ENCODE measurements around the gene GRIK4. TPM values are rescaled to one million over a fixed set of nuclear protein-coding genes. Genes with fewer than 3 reads are reported as not detected.

GRIK4 gene
- total RNA-seq, 1 donor from 2014 or later, result 4.3 TPM

- Histone ChIP-seq H3K27me3 (no peaks in the 10 kb centered on the region), H3K9me3 (no peaks in the 10 kb centered on the region), H3K4me1 (no peaks in the 10 kb centered on the region), H3K36me3 (no peaks in the 10 kb centered on the region), H3K27ac (no peak overlapping the region), H3K4me3 (no peak overlapping the region)
- intact Hi-C loops (cut with DNase I), result no loop called here
- no peak for TF ChIP-seq CTCF (IDR thresholded peaks at IDR 0.05)
- no peak for ATAC-seq
- DNase-seq, result no peak
Measured at GRCh38 chr11:120794748-120795147, 283.2 kb downstream of the GRIK4 start.

- no peak for ATAC-seq
- H3K4me3 ChIP-seq, result no peak overlapping the region
- H3K36me3 ChIP-seq, result no peaks in the 10 kb centered on the region
- intact Hi-C loops (cut with DNase I), result no loop called here
- no peak for TF ChIP-seq CTCF (IDR thresholded peaks at IDR 0.05)
- H3K27me3 ChIP-seq, result no peaks in the 10 kb centered on the region
- no peak for DNase-seq
- H3K27ac ChIP-seq, result no peak overlapping the region
- H3K9me3 ChIP-seq, result no peaks in the 10 kb centered on the region
- H3K4me1 ChIP-seq, result no peaks in the 10 kb centered on the region
Measured at GRCh38 chr11:120795185-120795584, 283.6 kb downstream of the GRIK4 start.

GRCh38 chr11:120797143-120797542 lies 285.6 kb downstream of the GRIK4 start:
- DNase-seq, result no peak
- Histone ChIP-seq H3K4me1 (no peaks in the 10 kb centered on the region), H3K36me3 (no peaks in the 10 kb centered on the region), H3K4me3 (no peak overlapping the region), H3K27ac (no peak overlapping the region), H3K9me3 (no peaks in the 10 kb centered on the region), H3K27me3 (no peaks in the 10 kb centered on the region)
- ATAC-seq, result no peak
- TF ChIP-seq CTCF (IDR thresholded peaks at IDR 0.05), result no peak
- intact Hi-C loops (cut with DNase I), result no loop called here

- no peak for DNase-seq
Measured at GRCh38 chr11:120798854-120799253, 287.3 kb downstream of the GRIK4 start.

GRCh38 chr11:120800206-120800605 lies 288.7 kb downstream of the GRIK4 start:
- ATAC-seq (no peak), DNase-seq (no peak)
- Histone ChIP-seq H3K4me3 (no peak overlapping the region), H3K4me1 (no peaks in the 10 kb centered on the region), H3K9me3 (no peaks in the 10 kb centered on the region), H3K27me3 (peaks cover 6% of the 10 kb centered on the region), H3K36me3 (no peaks in the 10 kb centered on the region), H3K27ac (no peak overlapping the region)
- intact Hi-C loops (cut with DNase I), result no loop called here
- TF ChIP-seq CTCF (IDR thresholded peaks at IDR 0.05), result no peak

More at GRCh38 chr11:120798854-120799253, 287.3 kb downstream of the GRIK4 start:
- Histone ChIP-seq H3K27ac (no peak overlapping the region), H3K36me3 (no peaks in the 10 kb centered on the region), H3K27me3 (peaks cover 6% of the 10 kb centered on the region), H3K4me1 (no peaks in the 10 kb centered on the region), H3K9me3 (no peaks in the 10 kb centered on the region), H3K4me3 (no peak overlapping the region)
- intact Hi-C loops (cut with DNase I), result no loop called here
- TF ChIP-seq CTCF (IDR thresholded peaks at IDR 0.05), result no peak
- ATAC-seq, result no peak

Measured in upper lobe of right lung (tissue), 1 donor.